Esophagus squamous epithelium (tissue), 5 donors: Measurements from ENCODE around the gene TPSG1. TPM values are rescaled to one million over a fixed set of nuclear protein-coding genes. Genes with fewer than 3 reads are reported as not detected.

Source experiments
- DNase-seq: peaks from one replicate; lab custom pipeline; 2025; lab: John Stamatoyannopoulos, UW
- H3K27ac ChIP-seq, 4 donors: fragments of 200-600 bp; sonication (generic); one replicate each; pipeline ENCODE4 v1.5.1; 2016 to 2019; ENCODE audit warnings: mild to moderate bottlenecking in 1 of 4
- H3K27me3 ChIP-seq, 4 donors: fragments of 200-600 bp; sonication (generic); 1 replicate in 3 of 4; 2 replicates in 1 of 4; pipeline versions ENCODE4 v1.5.1 to v1.6.0; 2017 to 2021; ENCODE audit warnings: antibody characterized with exemption in 1 of 4
- H3K36me3 ChIP-seq, 3 donors: fragments of 200-600 bp; sonication (generic); one replicate each; pipeline ENCODE4 v1.5.1; 2016 to 2019
- H3K4me1 ChIP-seq, 3 donors: fragments of 200-600 bp; sonication (generic); one replicate each; pipeline ENCODE4 v1.5.1; 2017 to 2019
- H3K4me3 ChIP-seq, 4 donors: fragments of 200-600 bp; sonication (generic); 1 replicate in 3 of 4; 2 replicates in 1 of 4; pipeline ENCODE4 v1.5.1; 2016 to 2019; ENCODE audit warnings: mild to moderate bottlenecking in 2 of 4, moderate library complexity in 1 of 4
- H3K9me3 ChIP-seq, 3 donors: fragments of 200-600 bp; sonication (generic); one replicate each; pipeline ENCODE4 v1.5.1; 2016 to 2019
- CTCF ChIP-seq, 6 experiments: fragments of 450-650 bp in 4 of 6; fragments of 200-600 bp in 2 of 6; sonication (generic) in 2 of 6; IDR thresholded peaks; one replicate each; pipeline ENCODE4 v1.5.1; 2016 to 2019; ENCODE audit warnings: antibody characterized with exemption in 6 of 6, mild to moderate bottlenecking in 4 of 6, moderate library complexity in 4 of 6
- POLR2A ChIP-seq, 4 donors: fragments of 450-650 bp; IDR thresholded peaks; one replicate each; pipeline ENCODE4 v1.6.1; 2017; ENCODE audit warnings: antibody characterized with exemption in 4 of 4, mild to moderate bottlenecking in 4 of 4, moderate library complexity in 3 of 4
- WGBS, 2 donors: methylation state at CpG; one replicate each; pipeline ENCODE4 v1.1.5; 2018; 5-methylcytosine and 5-hydroxymethylcytosine counted together
- intact Hi-C: fragments of 100-400 bp; cut with DNase I; formaldehyde crosslinking; loops from one replicate; pipeline ENCODE4 v1.15.0; 2022
- total RNA-seq, 4 donors: library from RNA; depleted of rRNA; stranded (reverse); fragments of >200 nt; gene quantifications; one replicate each; pipeline ENCODE4 v1.1.0, GENCODE V29; 2016
- donor health status: DM: yes; HTN: yes; CAD: no.

The TPSG1 gene
- total RNA-seq, 4 donors from 2014 or later: 0.27 TPM; not detected in 3

GRCh38 chr16:1209081-1209480 is 16.0 kb downstream of the TPSG1 start:
- H3K27ac ChIP-seq: no peak overlapping the region
- H3K4me3 ChIP-seq: no peak overlapping the region
- H3K27me3 ChIP-seq: peaks cover 0 to 14% (median 0%) of the 10 kb centered on the region in 4 donors
- DNase-seq: no peak
- intact Hi-C loops: no loop called here
- H3K36me3 ChIP-seq: peaks cover 0 to 48% (median 0%) of the 10 kb centered on the region in 3 donors
- WGBS, 2 donors: 81% methylated on average over 24 of the region's 43 CpGs; no CpG with 5 or more reads in 1 of the 2 donors
- TF ChIP-seq POLR2A (IDR thresholded peaks at IDR 0.05) (no peak), CTCF (IDR thresholded peaks at IDR 0.05) (no peak)
- no peaks in the 10 kb centered on the region for H3K9me3 ChIP-seq
- no peaks in the 10 kb centered on the region for H3K4me1 ChIP-seq

- no peak for TF ChIP-seq POLR2A (IDR thresholded peaks at IDR 0.05)
- TF ChIP-seq CTCF (IDR thresholded peaks at IDR 0.05): no peak
- H3K4me1 ChIP-seq: no peaks in the 10 kb centered on the region
- no peak for DNase-seq
- H3K27ac ChIP-seq: no peak overlapping the region
- H3K9me3 ChIP-seq: no peaks in the 10 kb centered on the region
- 73 to 90% methylated on average over 2 to 10 of the region's 22 CpGs for WGBS, 2 donors
- peaks cover 0 to 43% (median 0%) of the 10 kb centered on the region in 3 donors for H3K36me3 ChIP-seq
- intact Hi-C loops: no loop called here
- peaks cover 0 to 14% (median 0%) of the 10 kb centered on the region in 4 donors for H3K27me3 ChIP-seq
- H3K4me3 ChIP-seq: no peak overlapping the region
Measured at GRCh38 chr16:1208239-1208830, 16.7 kb downstream of the TPSG1 start.

- Histone ChIP-seq H3K4me1 (no peaks in the 10 kb centered on the region), H3K4me3 (no peak overlapping the region), H3K27ac (no peak overlapping the region), H3K27me3 (peaks cover 0 to 14% (median 0%) of the 10 kb centered on the region in 4 donors), H3K36me3 (peaks cover 0 to 34% (median 0%) of the 10 kb centered on the region in 3 donors), H3K9me3 (no peaks in the 10 kb centered on the region)
- TF ChIP-seq POLR2A (IDR thresholded peaks at IDR 0.05) (no peak), CTCF (IDR thresholded peaks at IDR 0.05) (no peak)
- no peak for DNase-seq
- intact Hi-C loops: no loop called here
- WGBS, 2 donors: 50 to 86% methylated on average over 3 to 6 of the region's 16 CpGs
Measured at GRCh38 chr16:1206786-1207185, 18.3 kb downstream of the TPSG1 start.

- Histone ChIP-seq H3K36me3 (peaks cover 0 to 29% (median 0%) of the 10 kb centered on the region in 3 donors), H3K27me3 (peaks cover 0 to 14% (median 0%) of the 10 kb centered on the region in 4 donors), H3K9me3 (no peaks in the 10 kb centered on the region), H3K4me1 (no peaks in the 10 kb centered on the region), H3K27ac (no peak overlapping the region), H3K4me3 (no peak overlapping the region)
- TF ChIP-seq CTCF (IDR thresholded peaks at IDR 0.05) (no peak), POLR2A (IDR thresholded peaks at IDR 0.05) (no peak)
- DNase-seq: no peak
- intact Hi-C loops: no loop called here
- WGBS, 2 donors: 60% methylated on average over 1 of the region's 9 CpGs; no CpG with 5 or more reads in 1 of the 2 donors
Measured at GRCh38 chr16:1206326-1206725, 18.7 kb downstream of the TPSG1 start.

- Histone ChIP-seq H3K27me3 (peaks cover 0 to 14% (median 0%) of the 10 kb centered on the region in 4 donors), H3K9me3 (no peaks in the 10 kb centered on the region), H3K27ac (no peak overlapping the region), H3K36me3 (peaks cover 0 to 18% (median 0%) of the 10 kb centered on the region in 3 donors), H3K4me3 (no peak overlapping the region), H3K4me1 (no peaks in the 10 kb centered on the region)
- intact Hi-C loops: no loop called here
- no peak for TF ChIP-seq CTCF (IDR thresholded peaks at IDR 0.05)
- no peak for TF ChIP-seq POLR2A (IDR thresholded peaks at IDR 0.05)
- WGBS, 2 donors: 60% methylated on average over 1 of the region's 21 CpGs; no CpG with 5 or more reads in 1 of the 2 donors
- no peak for DNase-seq
Measured at GRCh38 chr16:1204933-1205332, 20.1 kb downstream of the TPSG1 start.
